ENCODE measurements around the gene IRX4.

The IRX4 gene

DNA sequence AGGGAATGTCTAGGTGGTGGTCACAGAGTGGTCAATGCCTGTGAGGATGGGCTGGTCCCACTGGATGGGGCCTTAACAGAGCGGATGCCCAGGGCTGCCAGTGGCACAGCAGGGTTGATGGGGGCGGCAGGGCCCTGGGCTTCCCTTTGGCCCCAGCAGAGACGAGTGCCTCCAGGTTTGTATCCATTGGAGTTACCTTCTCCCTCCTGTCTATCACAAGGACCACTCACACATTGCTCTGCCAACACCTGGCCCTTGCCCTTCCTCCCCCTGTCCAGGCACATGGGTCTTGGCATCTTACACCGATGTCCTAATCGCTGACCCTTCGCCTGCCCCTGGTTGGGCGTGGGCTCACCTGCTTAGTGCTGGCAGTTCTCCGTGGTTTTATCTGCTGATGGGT, 26.2 kb upstream of the IRX4 start:
- H3K79me2 ChIP-seq (ENCODE audit: insufficient read depth, low read depth) = no peaks in the 10 kb centered on the region
- peaks cover 3% of the 10 kb centered on the region; the same call in 1 of the 2 replicates for H3K27me3 ChIP-seq (ENCODE audit: insufficient read depth, low read depth)
- no peaks in the 10 kb centered on the region for H4K20me1 ChIP-seq (ENCODE audit: insufficient read depth)
- TF ChIP-seq, protein P1, sequence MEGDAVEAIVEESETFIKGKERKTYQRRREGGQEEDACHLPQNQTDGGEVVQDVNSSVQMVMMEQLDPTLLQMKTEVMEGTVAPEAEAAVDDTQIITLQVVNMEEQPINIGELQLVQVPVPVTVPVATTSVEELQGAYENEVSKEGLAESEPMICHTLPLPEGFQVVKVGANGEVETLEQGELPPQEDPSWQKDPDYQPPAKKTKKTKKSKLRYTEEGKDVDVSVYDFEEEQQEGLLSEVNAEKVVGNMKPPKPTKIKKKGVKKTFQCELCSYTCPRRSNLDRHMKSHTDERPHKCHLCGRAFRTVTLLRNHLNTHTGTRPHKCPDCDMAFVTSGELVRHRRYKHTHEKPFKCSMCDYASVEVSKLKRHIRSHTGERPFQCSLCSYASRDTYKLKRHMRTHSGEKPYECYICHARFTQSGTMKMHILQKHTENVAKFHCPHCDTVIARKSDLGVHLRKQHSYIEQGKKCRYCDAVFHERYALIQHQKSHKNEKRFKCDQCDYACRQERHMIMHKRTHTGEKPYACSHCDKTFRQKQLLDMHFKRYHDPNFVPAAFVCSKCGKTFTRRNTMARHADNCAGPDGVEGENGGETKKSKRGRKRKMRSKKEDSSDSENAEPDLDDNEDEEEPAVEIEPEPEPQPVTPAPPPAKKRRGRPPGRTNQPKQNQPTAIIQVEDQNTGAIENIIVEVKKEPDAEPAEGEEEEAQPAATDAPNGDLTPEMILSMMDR (conservative IDR thresholded peaks at IDR 0.05; ENCODE audit: low read depth, low read length) = no peak
- H3K4me2 ChIP-seq = no peak overlapping the region
- no peaks in the 10 kb centered on the region for H3K36me3 ChIP-seq (ENCODE audit: insufficient read depth)
- H3K4me1 ChIP-seq (ENCODE audit: low read depth, poor library complexity, severe bottlenecking) = no peaks in the 10 kb centered on the region
- H3K4me3 ChIP-seq (IDR thresholded peaks at IDR 0.05; ENCODE audit: insufficient read depth, low read depth, low read length) = no peak overlapping the region
- no peak overlapping the region for H3K27ac ChIP-seq
- no peak overlapping the region for H3K9ac ChIP-seq
- H2AFZ ChIP-seq (ENCODE audit: low read depth) = no peak overlapping the region

DNA sequence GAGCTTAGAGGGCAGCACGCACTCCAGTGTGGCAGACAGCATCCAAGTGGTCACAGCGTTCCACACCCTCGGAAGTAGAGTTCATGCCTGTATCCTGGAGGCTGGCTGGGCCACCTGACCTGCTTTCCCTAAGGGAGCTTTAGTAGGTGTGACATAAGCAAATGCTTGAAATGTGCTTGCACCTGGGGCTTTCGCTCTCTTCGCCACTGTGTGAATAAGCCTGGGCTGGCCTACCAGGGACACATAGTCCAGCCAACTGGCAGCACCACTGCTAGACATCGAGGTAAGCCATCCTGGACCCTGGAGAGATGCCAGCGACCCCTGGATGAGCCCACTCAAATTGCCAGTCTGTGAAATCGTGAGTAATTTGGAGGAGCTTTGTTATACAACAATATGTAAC, 24.9 kb upstream of the IRX4 start:
- H4K20me1 ChIP-seq (ENCODE audit: insufficient read depth) = no peaks in the 10 kb centered on the region
- no peak overlapping the region for H3K27ac ChIP-seq
- H3K4me2 ChIP-seq = no peak overlapping the region
- no peak overlapping the region for H3K4me3 ChIP-seq (IDR thresholded peaks at IDR 0.05; ENCODE audit: insufficient read depth, low read depth, low read length)
- no peak overlapping the region for H2AFZ ChIP-seq (ENCODE audit: low read depth)
- no peaks in the 10 kb centered on the region for H3K36me3 ChIP-seq (ENCODE audit: insufficient read depth)
- H3K27me3 ChIP-seq (ENCODE audit: insufficient read depth, low read depth) = 0 out of 2 replicates have a peak, but pooled peaks cover 3% of the 10 kb centered on the region
- TF ChIP-seq, protein P1 (conservative IDR thresholded peaks at IDR 0.05; ENCODE audit: low read depth, low read length) = no peak
- H3K9ac ChIP-seq = no peak overlapping the region
- H3K4me1 ChIP-seq (ENCODE audit: low read depth, poor library complexity, severe bottlenecking) = no peaks in the 10 kb centered on the region
- H3K79me2 ChIP-seq (ENCODE audit: insufficient read depth, low read depth) = no peaks in the 10 kb centered on the region

DNA sequence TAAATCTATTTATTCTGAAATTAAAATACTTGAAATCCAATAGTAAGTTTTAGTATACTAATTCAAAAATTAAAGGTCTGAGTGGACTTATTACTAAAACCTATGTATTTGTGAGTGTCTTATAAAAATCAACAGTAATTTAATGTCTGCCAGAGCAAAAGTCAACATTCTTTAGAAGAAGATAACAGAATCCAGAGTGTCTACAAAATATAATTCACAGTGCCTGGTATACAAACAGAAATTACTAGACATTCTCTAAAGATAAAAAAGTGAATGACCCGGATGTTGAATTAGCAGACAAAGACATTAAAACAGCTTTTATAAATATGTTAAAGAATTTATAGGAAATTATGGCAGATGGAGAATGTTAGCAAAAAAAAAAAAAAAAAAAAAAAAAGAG, 22.4 kb upstream of the IRX4 start:
- H3K27me3 ChIP-seq (ENCODE audit: insufficient read depth, low read depth) = no peaks in the 10 kb centered on the region
- H3K36me3 ChIP-seq (ENCODE audit: insufficient read depth) = no peaks in the 10 kb centered on the region
- H2AFZ ChIP-seq (ENCODE audit: low read depth) = no peak overlapping the region
- H3K4me3 ChIP-seq (IDR thresholded peaks at IDR 0.05; ENCODE audit: insufficient read depth, low read depth, low read length) = no peak overlapping the region
- no peaks in the 10 kb centered on the region for H4K20me1 ChIP-seq (ENCODE audit: insufficient read depth)
- H3K4me1 ChIP-seq (ENCODE audit: low read depth, poor library complexity, severe bottlenecking) = no peaks in the 10 kb centered on the region
- H3K79me2 ChIP-seq (ENCODE audit: insufficient read depth, low read depth) = no peaks in the 10 kb centered on the region
- no peak overlapping the region for H3K9ac ChIP-seq
- H3K4me2 ChIP-seq = no peak overlapping the region
- no peak overlapping the region for H3K27ac ChIP-seq
- TF ChIP-seq, protein P1 (conservative IDR thresholded peaks at IDR 0.05; ENCODE audit: low read depth, low read length) = no peak

DNA sequence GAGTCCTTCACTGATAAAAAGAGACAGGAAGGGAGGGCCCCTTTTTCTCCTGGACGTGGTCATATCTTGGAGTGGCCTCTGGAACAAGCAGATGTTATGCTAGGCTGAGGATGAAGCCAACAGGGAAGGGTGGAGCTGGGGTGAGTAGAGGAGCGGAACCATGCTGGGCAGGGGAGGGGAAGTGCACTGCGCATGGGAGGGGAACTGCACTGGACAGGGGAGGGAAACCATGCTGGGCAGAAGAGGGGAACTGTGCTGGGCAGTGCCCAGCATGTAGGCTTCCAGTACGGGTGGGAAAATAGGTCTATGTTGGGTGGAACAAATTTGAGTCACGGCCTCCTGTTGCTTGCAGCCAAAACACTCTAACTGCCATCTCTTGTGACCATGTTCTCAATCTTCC, 19.3 kb upstream of the IRX4 start:
- Histone ChIP-seq H3K36me3 (ENCODE audit: insufficient read depth) (no peaks in the 10 kb centered on the region), H2AFZ (ENCODE audit: low read depth) (no peak overlapping the region), H3K27ac (no peak overlapping the region), H3K27me3 (ENCODE audit: insufficient read depth, low read depth) (no peaks in the 10 kb centered on the region), H3K4me2 (no peak overlapping the region), H4K20me1 (ENCODE audit: insufficient read depth) (no peaks in the 10 kb centered on the region), H3K79me2 (ENCODE audit: insufficient read depth, low read depth) (no peaks in the 10 kb centered on the region), H3K4me1 (ENCODE audit: low read depth, poor library complexity, severe bottlenecking) (no peaks in the 10 kb centered on the region), H3K9ac (no peak overlapping the region), H3K4me3 (IDR thresholded peaks at IDR 0.05; ENCODE audit: insufficient read depth, low read depth, low read length) (no peak overlapping the region)
- TF ChIP-seq, protein P1 (conservative IDR thresholded peaks at IDR 0.05; ENCODE audit: low read depth, low read length) = no peak

All from KMS-11 (cell line).